OCI-LY3 (cell line): Measurements from ENCODE around the gene PEX12.

ENCODE experiments used
- CTCF ChIP-seq: fragments of 200-600, 300-600 bp; sonication (generic); IDR thresholded peaks from 2 replicates; pipeline ENCODE4 v1.5.1; 2014; ENCODE audit warnings: antibody characterized with exemption, low read length, low read depth
- EZH2phosphoT487 ChIP-seq: fragments of 200-600 bp; shearing (Covaris generic); IDR thresholded peaks from 2 replicates; pipeline ENCODE4 v1.6.1; 2018; ENCODE audit warnings: antibody characterized with exemption, mixed run types, low read depth

- TF ChIP-seq CTCF (no peak), EZH2phosphoT487 (no peak)
These were observed 10.0 kb upstream of the PEX12 start for GRCh38 chr17:35588196-35588920.
